RCC 7860 (cell line): Measurements from ENCODE around the gene SPTA1.

Experiments used
- DNase-seq: peaks from one replicate; pipeline ENCODE4 v3.0.0-alpha.2; 2015; ENCODE audit warnings: low spot score
- FAIRE-seq: peaks from 2 replicates; lab custom pipeline; 2012; peaks lifted over from hg19 to GRCh38; lab: Jason Lieb, UNC

SPTA1 gene

DNA sequence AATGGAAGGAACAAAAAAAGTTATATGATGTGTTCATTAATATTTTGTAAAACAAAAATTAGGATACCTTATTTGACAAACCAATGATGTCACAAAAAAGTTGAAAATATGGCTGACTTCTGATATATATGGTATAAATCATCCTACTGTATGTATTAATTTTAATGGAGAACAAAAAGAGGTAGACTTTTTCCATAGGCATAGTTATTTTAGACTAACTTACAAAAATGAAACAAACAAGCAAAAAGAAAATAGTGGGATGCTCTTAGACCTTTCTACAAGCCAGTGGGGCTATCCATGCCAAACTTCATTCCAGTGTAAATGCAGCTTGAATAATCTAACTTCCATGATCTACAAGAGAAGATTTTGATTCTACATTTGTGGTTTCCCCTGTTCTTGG is 522 bp upstream of the SPTA1 start:
- FAIRE-seq (no peak), DNase-seq (no peak)

DNA sequence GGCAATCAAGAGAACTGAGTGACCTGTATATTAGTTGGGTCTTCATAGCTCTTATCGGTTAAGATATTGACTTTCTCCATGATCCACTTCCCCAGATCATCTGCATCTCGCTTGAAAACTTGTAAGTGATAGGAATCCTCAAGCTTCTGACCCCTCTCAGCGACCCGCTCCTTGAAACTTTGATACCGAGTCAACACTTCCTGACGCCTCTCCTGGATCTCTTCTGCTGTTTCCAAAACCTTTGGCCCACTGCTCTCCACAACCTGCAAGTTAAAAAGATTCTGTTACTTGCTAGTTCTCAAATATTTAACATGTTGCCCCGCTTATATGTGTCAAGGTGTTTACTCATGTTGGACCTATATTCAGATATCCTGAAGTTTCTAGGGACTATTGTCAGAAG is 1.4 kb downstream of the SPTA1 start:
- DNase-seq (no peak), FAIRE-seq (no peak)

GRCh38 chr1:158681606-158682005 is 4.9 kb downstream of the SPTA1 start:
- DNase-seq (no peak), FAIRE-seq (no peak)

GRCh38 chr1:158679289-158679688 is 7.2 kb downstream of the SPTA1 start:
- DNase-seq (no peak), FAIRE-seq (no peak)

DNA sequence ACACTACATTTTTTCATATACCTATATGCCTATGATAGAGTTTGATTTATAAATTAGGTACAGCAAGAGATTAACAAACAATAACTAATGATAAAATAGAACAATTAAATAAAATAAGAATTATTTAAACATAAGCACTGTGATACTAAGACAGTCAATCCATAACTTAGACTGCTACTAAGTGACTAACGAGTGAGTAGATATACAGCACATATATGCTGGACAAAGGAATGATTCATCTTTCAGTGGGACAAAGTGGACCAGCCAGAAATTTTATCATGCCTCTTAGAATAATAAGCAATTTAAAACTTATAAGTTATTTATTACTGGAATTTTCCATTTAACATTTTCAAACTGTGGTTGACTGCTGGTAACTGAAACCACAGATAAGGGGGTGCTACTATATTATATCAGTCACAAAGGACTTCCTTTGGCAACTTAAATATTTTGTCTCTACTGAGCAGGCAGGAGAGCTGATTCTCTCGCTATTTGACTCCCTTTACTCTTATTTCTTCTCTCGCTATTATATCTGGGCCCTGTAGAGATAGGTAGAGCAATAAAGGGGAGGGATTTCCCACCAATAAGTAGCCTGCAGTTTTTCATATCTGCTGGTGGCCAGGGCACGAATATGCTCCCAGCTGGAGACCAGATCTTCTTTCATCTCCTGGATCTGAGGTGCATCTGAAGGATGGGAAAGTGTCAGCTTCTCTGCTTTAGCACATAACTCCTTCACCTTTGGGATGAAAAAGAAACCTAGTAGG is 10.8 kb downstream of the SPTA1 start:
- no peak for FAIRE-seq
- DNase-seq: no peak

GRCh38 chr1:158674302-158674701 is 12.2 kb downstream of the SPTA1 start:
- no peak for DNase-seq
- FAIRE-seq: no peak

DNA sequence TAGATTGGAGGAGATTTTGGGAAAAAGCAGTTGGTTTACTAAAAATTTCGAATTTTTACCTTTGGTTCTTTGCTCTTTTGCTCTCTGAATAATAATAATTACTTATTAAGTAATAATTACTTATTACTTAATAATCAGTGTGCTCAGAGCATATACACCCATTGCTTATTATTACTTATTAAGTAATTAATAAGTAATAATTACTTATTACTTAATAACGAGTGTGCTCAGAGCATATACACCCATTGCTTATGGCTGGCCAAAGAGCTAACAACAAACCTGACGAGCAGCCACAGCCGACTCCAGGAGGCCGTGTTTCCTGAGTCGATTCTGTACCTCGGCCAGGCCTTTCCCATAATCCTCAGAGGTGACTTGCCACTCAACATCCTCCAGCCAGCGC is 20.5 kb downstream of the SPTA1 start:
- no peak for FAIRE-seq

DNA sequence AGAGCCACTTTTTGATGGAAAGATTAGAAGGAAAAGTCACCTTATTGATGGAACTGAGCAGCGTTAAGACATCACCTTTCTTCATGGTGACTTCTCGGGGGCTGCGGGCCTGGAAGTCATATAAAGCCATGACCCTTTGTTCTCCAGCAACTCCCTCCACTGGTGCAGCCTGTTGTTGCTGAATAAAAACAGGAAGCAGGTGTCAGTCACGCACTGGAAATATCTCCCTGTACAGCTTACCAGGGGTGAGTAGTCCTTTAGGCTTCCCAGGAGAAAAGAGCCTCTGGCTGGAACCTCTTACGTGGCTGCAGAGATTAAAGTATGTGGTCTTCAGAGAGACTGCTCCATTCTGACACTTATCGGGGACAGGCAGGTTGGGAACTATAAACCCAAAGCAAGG is 31.9 kb downstream of the SPTA1 start:
- DNase-seq (no peak), FAIRE-seq (no peak)

More for the DNA sequence above, 20.5 kb downstream of the SPTA1 start:
- no peak for DNase-seq

DNA sequence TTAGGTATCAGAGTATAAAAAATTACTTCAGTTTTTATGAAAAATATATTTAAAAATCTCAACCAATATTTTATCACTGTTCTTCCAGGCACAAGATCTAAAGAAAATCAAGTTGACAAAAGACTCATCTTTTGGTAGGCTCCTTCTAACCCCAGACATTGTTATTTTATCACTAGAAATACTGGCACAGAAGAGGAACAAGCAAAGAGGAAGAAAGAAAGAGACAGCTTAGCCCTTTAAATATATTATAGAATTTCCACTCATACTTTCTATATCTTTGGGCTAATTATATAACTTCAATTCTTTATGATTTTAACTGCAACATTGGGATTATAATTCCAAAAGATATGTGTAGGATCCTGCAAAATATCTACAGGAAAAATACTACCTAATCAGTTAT is 32.4 kb downstream of the SPTA1 start:
- no peak for DNase-seq
- FAIRE-seq: no peak

DNA sequence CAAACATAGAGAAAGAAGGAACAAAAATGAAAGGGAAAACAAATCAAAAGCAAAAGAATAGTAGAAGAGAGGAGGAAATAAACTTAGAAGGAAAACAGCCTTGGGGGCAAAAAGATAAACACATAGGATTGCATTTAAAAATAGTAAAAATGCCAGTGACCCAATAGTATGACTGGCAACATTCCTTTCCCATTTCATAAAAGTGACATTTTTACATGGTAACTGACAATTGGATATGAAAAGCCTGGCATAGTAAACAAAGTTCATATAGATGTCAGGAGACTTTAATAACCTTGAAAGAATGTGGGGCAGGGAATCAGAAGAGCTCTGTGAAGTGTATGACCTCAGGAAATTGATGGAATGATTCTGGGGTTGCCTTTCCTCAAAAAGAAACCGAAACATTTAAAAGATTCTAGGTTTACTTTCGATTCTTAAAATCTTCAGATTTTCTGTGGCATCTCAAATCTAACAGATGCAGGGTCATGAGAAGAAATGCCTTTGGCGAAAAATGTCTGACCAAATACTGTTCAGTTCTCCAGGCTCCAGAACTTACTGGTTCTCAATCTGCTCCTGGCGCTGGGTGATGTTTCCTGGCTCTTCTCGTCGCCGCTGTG is 33.7 kb downstream of the SPTA1 start:
- DNase-seq: no peak
- FAIRE-seq: no peak

DNA sequence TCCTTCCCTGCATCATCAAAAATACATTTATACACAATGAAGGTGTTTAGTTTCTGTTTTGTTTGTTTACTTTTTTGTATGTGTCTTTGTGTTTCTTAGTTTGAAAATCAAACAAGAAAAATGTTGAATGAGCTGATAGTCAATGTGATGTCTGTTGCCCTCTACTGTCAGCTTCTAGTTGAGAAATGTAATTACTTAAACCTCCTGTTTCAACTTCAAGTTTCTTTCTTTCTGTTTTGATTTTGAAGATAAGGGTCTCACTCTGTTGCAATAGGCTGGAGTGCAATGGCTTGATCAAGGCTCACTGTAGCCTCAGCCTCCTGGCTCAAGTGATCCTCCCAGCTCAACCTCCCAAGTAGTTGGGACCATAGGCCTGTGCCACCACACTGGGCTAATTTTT is 37.5 kb downstream of the SPTA1 start:
- DNase-seq: no peak
- FAIRE-seq: no peak

DNA sequence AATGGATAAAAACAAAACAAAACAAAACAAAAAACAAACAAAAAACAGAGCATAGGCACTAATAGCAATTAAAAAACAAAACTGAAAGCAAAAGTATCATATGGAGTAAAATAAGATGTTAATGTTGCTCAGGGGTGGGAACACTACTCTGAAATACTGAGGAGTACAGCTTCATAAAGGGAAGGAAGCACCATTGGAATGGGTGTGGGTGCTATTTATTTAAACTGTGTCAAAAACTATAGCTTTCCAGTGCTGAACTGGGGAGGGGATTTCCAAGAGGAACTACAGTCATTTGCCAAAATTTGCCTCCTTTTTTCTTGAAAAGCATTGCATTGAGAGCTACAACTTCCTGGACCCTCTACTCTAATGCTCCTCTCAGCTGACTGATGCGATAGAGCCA is 40.0 kb downstream of the SPTA1 start:
- FAIRE-seq (no peak), DNase-seq (no peak)

GRCh38 chr1:158644449-158644848 is 42.1 kb downstream of the SPTA1 start:
- DNase-seq (no peak), FAIRE-seq (no peak)

DNA sequence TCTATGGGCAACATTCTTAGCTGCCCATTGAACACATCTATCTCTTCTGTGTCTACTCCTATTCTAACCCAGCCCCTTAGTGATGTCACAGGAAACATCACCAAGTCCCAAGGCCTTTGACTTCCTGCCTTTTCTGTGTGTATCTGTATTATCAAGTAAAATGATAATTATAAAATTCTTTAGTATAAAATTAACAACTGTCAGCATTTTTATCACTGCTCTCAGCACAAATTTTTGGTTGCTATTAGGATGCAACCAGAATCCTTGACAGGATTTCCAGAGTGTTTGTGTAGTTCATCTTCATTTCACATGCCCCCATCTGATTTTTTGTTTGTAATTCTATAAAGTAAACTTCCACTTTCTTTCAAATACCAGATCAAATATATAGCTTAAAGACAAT is 47.6 kb downstream of the SPTA1 start:
- FAIRE-seq: no peak

GRCh38 chr1:158638146-158638545 is 48.4 kb downstream of the SPTA1 start:
- DNase-seq: no peak
- FAIRE-seq: no peak

More for the DNA sequence above, 47.6 kb downstream of the SPTA1 start:
- DNase-seq: no peak

- no peak for DNase-seq
- no peak for FAIRE-seq
These were observed 72.8 kb downstream of the SPTA1 start for GRCh38 chr1:158613764-158614163.

DNA sequence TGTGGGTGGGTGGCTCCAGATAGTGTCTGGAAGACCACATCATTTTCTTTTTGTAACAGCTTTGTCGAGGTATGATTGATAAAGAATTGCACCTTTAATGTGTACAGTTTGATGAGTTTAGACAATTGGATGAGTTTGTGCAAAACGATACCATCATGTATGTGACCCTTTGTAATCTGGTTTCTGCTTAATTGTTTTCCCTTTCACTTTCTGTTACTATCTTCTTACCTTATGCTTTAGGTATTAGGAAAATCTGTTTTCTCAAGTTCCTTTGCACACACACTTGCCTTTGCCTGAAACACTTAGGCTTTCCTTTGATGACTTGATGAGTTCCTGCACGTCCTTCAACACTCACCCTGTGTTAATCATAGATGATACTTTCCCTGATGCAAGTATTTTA is 74.6 kb downstream of the SPTA1 start:
- FAIRE-seq: no peak

GRCh38 chr1:158607296-158607695 is 79.2 kb downstream of the SPTA1 start:
- no peak for DNase-seq
- FAIRE-seq: no peak

More for the DNA sequence above, 74.6 kb downstream of the SPTA1 start:
- no peak for DNase-seq

GRCh38 chr1:158604968-158605367 is 81.5 kb downstream of the SPTA1 start, which contains the start of gene OR10Z1:
Gene OR10Z1, plus strand, starts transcription at chr1:158605268. Its CDS starts 1,171 bp downstream, at chr1:158606439.
- FAIRE-seq: no peak
- no peak for DNase-seq

DNA sequence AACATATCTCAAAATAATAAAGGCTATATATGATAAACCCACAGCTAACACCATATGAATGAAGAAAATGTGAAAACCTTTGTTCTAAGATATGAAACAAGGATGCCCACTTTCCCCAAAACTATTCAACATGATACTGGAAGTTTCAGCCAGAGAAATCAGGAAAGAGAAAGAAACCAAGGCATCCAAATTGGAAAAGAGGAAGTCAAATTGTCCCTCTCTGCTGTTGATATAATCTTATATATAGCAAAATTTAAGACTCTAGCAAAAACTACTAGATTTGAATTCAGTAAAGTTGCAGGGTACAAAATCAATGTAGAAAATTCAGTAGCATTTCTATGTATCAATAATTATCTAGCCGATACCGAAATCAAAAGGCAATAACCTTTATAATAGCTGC is 85.8 kb downstream of the SPTA1 start:
- no peak for DNase-seq

DNA sequence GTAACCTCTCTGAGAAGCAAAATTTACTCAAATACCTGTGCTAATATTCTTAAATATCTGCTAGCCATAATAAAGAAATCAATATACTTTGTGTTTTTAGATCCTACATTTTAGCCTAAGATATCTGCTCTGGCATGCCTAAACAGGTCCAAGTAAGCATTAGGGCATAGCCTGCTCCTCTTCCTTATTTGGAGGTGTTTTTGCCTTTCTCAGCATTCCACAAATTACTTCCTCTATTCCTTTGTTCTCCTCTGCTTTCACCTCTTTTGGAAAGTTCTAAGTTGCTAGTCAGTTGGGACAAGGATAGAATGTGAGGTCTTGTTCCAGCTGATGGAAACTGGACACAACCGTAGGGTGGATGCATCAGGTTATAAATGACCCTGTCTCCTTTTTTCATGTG is 99.6 kb downstream of the SPTA1 start:
- no peak for DNase-seq
- FAIRE-seq: no peak

More for the DNA sequence above, 85.8 kb downstream of the SPTA1 start:
- FAIRE-seq: no peak

- no peak for DNase-seq
- FAIRE-seq: no peak
These were observed 102.6 kb downstream of the SPTA1 start for GRCh38 chr1:158583962-158584361.
